DMS 273 treated with DMSO at 0.1 percent for 48 hours (cell line): ENCODE results near the gene NKG7.

Source experiments
- DNase-seq: peaks from one replicate; lab custom pipeline; 2025; lab: John Stamatoyannopoulos, UW

Gene NKG7

DNA sequence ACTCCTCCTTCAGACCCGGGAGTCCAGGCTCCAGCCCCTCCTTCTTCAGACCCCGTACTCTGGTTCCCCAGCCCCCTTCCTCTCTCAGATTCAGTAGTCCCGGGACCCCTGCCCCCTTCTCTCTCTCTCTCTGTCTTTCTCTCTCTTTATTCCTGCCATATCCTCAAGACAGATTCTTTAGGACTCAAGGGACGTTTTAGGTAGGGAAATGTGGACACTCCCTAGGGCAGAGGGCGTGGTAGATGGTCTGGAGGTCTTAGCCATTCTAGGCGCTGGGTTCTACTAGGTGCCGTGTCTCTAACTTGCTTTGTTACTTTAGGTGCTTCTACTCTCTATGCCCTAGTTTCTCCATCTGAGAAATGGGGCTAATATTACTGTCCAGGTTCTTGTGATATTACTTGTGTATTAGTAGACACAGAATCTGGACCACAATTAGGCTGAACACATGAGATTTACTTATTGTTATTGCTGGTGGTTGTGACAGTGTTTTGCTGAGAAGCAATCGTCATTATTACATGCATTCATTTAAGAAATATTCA is 18.7 kb upstream of the NKG7 start:
- no peak for DNase-seq

DNA sequence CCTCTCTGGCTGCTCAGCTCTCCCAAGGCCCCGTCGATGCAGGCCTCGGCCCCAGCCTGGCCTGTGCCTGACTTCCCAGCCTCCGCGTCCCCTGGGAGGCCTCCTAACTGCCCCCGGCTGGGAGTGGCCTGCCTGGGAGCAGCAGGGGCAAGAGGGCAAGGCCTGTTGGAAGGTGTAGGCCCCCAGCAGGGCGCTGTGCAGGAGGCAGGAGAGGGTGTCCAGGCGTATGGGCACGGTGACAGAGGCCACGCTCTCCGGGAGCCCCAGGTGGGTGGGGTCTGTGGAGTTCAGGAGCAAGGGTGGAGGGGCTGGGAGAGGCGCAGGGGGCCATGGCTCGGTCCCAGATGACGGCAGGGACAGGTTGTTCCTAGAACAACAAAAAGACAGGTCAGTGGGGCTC is 16.7 kb upstream of the NKG7 start:
- no peak for DNase-seq

DNA sequence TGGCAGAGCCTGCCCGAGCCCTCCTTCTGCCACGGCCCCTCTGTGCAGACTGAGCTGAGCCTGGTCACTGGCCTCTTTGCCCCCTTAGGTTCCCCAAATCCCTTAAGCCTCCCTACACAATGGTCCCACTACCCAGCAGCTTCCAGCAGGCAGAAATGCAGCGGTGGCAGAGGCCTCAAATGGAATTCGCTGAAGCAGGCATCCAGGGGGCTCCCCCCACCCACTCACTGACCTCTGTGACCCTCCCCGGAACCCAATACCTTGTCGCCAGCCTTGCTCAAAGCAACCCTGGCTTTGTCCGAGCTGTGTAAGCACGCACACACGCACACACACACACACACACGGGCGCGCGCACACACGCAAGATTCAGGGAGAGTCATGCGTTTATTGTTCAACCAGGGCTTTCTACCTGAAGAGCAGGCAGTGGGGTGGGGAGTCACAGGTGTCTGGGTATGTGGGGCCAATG is 15.5 kb upstream of the NKG7 start, which contains the start of gene LIM2:
LIM2 (minus strand) TSS at position 51 of the 466 bp plus-strand sequence. CDS start 531 bp downstream, outside the sequence.
- no peak for DNase-seq

DNA sequence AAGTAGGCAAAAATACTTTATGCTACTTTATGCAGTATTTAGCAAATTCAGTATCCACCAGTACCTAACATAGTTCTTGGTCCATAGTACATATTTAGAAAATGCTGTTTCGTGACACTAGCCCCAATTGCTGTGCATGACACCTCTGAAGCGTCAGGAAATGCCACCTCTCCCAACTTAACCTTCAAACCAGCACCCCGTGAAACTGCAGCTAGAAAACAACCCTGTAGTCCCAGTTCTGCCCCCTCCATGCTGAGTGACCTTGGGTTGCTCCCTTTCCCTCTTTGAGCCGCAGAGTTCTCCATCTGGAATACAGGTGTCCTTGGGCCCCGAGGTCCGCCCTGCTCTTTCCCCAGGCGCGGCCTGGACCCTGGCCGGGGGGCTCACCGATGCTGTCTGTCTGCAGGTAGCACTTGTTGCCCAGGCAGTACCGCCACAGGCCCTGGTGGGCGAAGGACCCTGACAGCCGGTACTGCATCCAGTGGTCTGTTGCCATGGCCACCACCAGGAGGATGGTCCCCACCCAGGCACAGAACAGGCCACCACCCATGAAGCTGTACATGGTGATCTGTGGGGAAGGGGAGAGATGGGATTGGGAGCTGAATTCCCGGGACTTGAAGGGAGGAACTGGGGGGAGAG is 14.5 kb upstream of the NKG7 start:
- DNase-seq: no peak

DNA sequence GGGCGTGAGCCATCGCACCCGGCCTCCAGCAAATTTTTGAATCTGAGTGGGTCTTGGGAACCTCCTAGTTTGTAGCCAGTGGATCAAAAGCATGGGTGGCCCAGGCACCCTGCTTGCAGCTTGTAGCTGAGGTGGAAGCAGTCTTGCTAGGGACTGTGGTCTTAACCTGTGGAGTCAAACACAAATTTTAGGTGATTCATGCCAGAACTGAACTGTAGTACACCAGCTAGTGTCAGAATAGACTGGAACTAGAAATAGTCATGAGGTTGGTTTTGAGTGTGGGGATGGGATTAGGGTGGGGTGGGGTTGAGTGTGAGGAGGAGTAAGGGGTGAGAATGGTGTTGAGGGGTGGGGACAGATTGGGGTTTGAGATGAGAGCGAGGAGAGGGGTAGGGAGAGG is 9.6 kb upstream of the NKG7 start:
- no peak for DNase-seq

DNA sequence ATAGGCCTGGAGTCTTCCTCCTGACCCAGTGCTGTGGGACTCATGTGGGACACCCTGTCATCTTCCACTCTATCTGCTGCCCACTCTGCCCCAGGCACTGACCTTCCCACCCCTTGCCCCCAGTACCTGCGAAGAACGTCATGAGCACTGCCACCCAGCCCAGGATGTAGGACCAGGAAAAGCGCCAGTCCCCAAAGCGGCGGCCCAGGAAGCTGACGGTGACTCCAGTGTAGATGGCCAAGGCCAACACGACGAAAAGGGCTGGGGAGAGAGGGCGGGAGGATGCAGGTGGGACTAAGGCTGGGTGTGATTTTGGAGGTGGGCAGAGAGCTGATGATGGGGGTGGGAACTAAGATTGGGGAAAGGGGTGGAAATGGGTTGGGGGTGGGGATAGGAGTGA is 7.9 kb upstream of the NKG7 start:
- DNase-seq: no peak

DNA sequence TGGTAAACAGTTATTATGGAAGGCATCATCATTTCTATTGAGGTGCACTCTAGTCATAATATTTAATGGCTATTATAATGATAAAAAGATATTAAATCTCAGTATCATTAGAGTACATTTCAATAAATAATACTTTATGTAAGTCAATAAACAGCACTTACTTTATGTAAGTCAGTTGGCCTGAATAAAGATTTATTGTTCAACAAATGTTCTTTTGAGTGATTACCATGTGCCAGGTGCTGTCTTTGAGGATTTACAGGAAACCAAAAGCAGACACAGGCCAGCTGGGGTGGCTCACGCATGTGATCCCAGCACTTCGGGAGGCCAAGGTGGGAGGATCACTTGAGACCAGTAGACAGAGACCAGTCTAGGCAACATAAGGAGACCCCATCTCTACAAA is 5.0 kb upstream of the NKG7 start:
- no peak for DNase-seq

DNA sequence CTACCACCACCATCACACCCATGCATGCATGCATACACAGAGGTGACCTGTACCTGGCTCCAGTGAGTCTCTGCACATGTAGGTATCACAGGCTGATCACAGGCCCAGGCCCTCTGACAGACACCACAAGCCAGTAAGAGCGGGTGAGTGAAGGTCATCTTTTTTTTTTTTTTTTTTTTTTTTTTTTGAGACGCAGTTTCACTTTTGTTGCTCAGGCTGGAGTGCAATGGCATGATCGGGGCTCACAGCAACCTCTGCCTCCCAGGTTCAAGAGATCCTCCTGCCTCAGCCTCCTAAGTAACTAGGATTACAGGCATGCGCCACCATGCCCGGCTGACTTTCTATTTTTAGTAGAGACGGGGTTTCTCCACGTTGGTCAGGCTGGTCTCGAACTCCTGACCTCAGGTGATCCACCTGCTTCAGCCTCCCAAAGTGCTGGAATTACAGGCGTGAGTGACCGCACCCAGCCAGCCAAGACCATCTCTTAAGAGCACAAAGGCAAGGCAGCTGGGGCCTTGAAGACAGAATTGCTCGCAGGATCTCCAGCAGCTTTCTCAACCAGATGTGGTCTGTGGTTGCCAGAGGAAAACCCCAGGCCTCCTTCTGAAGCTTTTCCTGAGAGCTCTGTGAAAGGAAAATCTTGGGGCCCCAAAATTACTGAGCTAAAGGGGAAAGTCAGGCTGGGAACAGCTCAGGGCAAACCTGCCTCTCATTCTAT is 3.2 kb upstream of the NKG7 start:
- no peak for DNase-seq

DNA sequence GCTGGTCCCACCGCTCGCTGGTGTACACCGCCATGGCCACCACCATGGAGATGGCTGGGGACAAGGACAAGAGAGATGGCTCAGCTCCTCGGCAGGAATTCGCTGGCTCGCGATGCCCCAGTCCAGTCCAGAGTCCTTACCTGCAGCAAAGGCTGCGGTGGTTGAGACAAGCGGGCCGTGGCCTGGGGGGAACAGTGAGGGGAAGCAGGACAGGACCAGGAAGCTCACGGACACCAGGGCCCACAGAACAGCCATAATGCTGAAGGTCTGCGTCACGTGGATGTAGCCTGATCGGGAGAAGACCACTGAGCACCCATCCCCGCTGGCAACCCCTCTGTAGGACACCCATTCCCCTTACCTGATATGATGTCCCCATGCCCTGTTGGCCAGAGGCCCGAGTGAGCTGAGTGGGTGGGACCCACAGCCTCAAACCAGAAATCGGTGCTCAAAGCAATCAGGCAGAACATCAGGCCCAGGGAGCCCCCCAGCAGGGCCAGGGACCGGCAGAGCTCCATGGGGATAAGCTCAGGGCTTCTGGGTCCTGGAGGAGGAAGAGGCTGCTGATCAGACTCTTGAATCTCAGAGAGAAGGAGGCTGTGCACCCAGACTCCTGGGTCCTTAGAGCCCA is 319 bp downstream of the NKG7 start:
- DNase-seq: no peak

DNA sequence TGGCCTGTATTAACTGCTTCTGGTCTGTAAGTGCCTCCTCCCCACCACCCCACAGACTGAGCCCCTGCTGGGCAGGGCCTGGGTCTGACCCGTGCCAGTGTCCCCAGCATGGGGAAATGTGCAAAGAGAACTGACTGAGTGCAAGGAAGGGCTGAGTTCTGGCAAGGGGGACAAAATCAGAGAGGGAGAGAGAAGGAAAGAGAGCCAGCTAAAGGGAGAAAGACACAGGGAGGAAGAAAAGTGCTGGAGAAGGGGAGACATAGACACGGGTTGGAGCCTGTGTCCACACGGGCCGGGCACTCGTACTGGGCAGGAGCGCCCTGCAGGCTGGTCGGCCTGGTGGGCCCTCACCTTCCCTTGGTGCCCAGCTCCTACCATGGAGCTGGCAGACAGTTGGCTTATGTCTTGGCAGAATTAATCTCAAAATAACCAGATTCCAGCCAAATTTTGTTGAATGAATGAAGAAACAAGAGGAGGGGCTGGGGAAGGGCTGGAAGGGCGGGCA is 1.2 kb downstream of the NKG7 start:
- no peak for DNase-seq

DNA sequence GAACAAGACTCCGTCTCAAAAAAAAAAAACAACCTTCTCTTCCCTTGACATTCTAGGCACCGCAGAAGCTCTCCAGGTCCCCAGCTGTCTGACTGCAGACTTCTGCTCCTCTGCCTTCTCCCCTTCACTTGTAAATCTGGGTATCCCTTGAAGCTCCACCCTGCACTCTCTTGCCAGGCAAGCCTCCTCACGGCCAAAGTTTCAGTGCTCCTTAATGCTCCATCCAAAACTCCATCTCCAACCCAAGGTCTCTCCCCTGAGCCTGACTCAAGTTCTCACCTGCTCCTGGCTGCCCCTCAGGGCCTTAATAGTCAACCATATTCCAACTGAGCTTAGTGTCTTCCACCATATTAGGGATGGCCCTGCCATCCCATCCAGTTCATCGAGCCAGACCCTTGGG is 2.2 kb downstream of the NKG7 start:
- DNase-seq: no peak

DNA sequence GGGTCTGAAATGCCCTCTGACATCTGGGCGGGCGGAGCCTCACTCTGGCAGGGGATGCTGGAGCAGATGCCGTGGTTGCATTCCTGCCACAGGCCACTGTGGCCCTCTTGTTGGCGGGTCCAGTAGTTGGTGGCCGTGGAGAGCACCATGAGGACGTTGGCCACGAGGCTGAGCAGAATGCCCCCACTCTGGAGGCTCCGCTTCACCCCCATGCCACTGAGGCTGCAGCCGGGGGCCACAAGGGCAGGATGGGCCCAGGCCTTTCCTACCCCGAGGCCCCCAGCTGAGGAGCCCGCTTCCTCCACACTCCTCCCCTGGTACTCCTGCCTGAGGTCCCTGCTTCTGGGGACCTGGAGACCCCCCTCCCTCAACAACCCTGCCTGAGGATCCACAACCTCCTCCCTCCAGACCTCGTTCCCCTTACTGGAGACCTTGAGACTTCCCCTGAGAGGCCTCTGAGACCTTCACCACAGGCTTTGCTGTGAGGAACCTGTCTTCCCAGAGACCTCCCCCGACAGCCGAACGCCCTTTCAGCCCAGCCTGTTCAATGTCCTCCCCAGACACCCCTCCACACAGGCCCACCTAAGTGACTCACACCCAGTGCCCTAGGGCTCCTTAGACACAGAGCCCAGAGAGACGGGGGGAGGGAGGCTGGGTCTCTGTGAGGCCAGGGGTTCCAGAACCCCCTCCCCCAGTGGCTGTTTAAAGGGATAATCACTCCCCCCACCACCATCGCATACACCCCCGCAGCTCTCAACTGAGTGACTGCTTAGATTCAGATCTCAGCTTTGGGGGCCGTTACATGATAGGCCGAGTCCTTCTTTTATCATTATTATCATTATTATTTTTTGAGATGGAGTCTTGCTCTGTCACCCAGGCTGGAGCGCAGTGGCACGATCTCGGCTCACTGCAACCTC is 3.8 kb downstream of the NKG7 start, which contains the start of gene CLDND2:
CLDND2 (minus strand) TSS at position 638 of the 917 bp plus-strand sequence; CDS start at position 212, 426 bp downstream.
- DNase-seq: peak; percentile 41

DNA sequence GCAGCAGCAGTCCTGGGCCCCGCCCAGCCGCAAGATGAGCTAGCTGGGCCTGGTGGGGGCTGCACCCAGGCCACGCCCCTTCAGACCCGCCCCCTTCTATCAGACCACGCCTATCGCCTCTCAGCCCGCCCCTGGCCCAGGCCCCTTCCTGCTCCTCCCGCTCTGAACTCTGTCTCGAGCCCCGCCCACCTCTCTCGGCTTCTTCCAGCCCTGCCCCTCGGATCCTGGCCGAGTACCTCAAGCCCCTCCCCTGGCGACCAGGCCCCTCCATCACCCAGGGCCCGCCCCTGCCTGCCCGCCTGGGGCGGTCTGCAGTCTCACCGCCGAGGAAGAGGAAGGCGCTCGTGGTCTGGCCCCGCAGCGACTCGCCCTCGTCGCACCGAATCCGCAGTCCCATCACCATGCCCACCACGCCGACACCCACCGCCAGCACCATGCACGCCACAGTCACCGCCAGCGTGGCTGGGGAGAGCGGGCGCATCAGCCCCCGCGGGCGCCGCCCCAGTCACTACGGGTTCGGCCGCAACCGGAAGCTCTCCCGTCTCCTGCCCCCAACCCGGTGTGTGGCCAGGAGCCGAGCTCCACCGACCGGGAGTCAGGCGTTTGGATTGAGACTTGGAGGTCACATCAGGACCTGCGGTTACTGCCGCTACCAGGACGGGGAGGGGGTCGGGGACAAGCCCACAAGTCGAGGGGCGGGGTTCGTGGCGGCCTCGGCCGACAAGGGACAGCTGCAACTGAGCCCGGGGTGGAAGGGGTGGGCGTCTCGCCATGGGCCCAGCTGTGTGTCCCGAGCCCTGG is 4.7 kb downstream of the NKG7 start:
- peak; percentile 96 for DNase-seq

DNA sequence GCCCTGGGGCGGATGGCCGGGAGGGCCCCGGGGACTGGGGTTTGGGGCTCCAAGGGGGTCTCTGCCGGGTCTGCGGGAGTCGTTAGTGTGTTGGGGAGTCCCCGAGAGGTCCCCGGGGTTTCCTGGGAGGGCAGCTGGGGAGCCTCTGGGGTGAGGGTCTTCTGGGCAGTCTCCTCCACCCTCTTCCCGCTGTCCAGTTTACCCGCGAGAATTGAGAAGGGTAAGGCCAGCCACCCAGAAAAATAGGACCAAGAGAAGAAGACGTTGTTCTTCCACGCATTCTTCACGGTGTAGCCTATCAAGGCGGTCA is 5.2 kb downstream of the NKG7 start:
- DNase-seq: no peak

DNA sequence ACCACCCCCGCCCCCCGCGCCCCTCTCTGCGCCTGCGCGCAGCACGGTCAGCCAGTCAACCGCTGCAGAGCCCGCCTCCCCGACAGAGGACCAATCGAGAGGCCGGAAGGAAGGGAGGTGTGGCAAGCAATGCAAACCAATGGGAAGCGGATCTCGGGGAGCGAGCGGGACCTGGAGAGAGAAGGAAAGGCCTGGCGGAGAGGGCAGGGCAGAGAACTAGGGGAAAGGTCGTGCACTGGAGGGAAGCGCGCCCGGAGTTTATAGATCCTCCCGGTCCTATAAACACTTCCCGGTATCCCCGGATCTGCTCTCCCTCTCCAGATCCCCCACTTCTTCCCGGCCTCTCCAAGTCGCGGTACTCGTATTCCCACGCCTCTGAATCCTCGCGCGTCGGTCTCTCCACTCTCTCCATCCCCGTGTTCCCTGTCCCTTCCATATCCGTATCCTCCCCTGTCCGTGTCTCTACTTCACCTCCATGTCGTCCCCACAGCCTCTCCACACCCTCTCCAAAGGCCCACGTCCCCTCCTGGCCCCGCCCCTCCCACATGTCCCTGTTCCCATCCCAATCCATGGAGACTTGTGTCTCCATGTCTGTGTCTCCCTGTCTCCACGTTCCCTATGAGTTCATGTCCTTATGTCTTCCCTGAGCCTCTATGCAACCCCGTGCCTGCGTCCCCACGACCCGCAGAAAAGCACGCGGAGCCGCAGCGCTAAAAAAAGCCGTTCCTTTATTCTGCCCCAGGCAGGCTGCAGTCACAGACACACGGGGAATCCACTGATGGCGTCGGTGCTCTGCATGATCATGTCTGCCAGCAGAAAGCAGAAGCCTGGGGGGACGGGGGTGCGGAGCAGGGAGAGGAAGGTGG is 5.8 kb downstream of the NKG7 start:
- DNase-seq: peak; percentile 97

DNA sequence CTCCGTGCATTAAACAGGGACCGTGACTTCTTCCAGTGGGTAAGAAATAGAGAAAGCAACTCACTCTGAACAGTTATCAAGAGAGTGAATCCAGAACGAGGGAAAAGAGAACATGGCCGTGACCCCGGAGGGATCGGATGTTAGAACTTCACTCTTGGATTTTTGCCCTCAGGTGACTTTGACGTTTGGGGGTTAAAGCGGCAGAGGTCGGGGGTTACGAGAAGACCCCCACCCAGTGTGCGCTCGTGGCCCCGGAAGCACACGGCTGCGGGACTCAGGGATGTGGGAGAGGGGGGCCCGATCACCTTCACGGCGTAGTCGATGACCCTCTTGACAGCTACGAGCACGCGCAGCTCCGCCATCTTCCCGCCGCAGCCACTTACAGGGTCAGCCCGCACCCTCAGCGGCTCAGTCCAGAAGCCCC is 6.5 kb downstream of the NKG7 start, which contains the start of gene ETFB:
ETFB (minus strand) TSS at position 424 of the 424 bp plus-strand sequence; CDS start at position 362, 62 bp downstream.
- DNase-seq: no peak

DNA sequence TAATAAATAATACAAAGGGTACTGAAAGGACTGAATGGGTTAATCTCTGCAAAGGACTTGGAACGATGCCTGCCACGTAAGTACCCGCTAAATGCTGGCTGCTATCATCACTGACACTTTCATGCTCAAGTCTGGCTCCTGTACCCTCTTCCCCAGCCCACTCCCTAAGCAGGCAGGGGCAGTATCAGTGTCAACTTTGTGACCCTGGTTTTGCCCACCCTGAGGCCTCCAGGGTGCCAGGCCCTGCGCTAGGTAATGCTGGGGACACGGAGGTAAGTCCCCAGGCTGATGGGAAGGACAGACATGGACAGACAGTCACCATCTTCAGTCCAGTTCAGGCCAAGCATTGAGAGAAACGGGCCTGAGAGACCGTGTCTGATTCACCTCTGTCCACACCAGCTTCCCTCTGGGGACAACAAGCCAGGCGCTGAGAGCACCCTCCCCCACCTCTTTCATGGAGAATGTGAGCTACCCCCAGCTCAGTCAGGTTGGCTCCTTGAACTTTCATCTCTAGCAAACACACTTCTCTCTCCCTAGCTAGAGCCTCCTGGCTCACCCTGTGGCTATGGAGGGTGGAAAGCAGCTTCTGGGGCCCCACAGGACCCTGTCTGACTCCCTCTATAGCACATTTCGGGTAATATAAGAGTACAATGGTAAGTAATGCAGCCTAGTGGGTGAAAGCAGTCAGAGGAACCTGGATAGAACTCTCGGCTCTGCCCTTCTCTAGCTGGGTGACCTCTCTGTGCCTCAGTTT is 7.1 kb downstream of the NKG7 start:
- no peak for DNase-seq

DNA sequence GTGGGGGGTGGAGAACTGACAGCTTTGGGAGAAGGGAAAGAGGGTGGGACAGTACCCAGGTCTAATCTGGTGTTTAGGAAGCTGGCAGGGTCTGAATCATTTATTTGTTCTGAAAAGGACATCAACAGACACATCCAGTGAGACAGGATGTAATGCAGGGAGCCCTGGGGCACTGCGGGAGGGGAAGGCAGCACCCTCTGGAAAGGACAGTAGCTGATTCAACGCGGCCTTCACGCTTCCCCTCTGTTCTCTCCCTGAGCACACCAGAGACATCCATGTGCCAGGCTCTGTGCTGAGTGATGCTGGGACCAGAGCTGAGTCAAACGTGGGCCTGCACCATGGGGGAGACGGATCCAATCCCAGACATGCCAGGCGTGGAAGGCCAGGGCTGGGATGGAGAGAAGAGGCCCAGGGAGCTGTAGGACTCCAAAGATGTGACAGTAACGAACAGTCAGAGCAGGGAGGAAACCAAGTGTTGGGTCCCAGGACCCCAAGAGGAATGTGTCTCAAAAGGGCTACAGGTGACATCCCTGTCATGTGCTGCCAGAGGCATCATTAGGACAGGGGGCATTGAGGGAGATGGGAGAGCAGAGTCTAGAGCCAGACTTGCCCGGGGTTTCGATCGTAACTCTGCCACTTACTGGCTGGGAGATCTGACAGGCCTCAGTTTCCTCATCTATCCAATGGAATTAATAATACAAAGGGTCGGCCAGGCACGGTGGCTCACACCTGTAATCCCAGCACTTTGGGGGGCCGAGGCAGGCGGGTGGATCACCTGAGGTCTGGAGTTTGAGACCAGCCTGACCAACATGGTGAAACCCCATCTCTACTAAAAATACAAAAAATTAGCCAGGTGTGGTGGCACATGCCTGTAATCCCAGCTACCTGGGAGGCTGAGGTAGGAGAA is 8.0 kb downstream of the NKG7 start:
- DNase-seq: no peak
